GM20431 (cell line): ENCODE data around the gene SWAP70.

Experiments
- in situ Hi-C: fragments of 300-500 bp; cut with MseI, MboI; formaldehyde crosslinking; loops from one replicate; pipeline ENCODE4 v1.15.0; 2020; ENCODE audit warnings: low sequenced_read_pairs; ENCODE audit not compliant: unreplicated experiment

Gene SWAP70

DNA sequence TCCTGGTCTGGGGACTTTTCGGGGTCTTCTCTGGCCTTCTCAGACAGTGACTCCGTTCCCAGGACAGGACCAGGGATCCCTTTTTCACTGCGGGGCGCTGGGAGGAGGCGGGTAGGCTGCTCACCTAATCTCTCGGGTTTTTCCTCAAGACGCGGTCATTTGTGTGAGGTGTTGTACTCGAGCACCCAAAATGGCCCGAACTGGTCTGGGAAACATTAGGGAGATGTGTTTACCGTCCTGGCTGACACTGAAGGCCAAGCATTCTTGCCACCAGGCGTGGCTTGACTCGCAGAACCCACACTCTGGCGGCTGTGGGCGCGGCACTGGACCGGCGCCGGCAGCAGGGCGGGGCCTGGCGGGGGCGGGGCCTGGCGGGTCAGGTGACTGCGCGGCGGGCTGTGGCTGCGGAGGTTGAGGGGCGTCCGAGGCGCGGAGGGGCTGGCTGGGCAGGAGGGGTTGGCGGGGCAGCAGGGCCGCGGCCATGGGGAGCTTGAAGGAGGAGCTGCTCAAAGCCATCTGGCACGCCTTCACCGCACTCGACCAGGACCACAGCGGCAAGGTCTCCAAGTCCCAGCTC lies at the start of gene SWAP70:
Gene SWAP70 (plus strand): TSS at position 379 of the 577 bp plus-strand sequence. CDS start 103 bp downstream, at position 482.
- in situ Hi-C loops, result no loop called here

DNA sequence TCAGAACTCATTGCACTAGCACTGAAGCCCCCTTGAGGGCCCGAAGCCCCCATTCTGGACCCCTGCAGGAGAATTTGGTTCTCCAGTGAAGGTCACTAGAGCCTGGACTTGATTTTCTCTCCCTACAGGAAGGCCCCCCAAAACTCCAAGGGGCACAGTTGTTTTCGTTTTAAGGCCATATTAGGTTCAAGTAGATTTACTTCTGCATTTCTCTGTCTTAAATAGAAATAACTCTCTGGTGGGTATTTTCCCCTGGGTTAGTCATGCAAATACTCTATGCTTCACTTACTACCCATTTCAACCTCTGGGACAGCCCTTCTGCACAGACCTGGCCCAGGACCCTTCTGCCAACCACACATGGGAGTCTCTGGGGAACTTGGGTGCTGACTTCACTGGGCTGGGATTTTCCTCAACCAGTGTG lies 48.8 kb upstream of the SWAP70 start:
- in situ Hi-C loops, result loop anchor here (10.0 kb wide), 1 partner anchor 130 kb away; no protein-coding TSS in a partner anchor

DNA sequence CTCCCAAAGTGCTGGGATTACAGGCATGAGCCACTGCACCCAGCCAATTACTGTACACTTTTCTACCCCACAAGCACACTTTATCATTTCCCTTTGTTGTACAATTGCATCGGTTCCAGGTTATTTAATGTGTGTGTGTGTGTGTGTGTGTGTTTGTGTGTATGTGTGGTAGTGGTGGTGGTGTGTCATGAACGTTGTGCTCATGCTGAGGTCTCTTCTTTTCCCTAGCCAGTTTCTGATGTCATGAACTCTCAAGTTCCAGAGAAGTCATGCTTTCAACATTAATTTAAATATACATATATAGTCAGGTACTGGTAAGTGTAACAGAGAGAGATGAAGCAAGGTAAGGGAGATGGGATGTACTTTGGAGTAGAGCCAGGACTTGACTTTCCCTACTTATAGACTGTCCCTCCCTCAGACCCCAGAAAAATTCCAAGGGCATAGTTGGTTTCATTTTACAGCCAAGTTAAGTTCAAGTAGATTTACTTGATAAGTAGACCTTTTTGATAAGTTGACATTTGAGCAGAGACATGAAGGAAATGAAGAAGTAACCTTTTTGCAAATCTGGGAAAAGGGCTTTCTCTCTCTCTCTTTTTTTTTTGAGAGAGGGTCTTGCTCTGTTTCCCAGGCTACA lies 47.7 kb upstream of the SWAP70 start:
- in situ Hi-C loops, result loop anchor here (10.0 kb wide), 1 partner anchor 129 kb away; no protein-coding TSS in a partner anchor

DNA sequence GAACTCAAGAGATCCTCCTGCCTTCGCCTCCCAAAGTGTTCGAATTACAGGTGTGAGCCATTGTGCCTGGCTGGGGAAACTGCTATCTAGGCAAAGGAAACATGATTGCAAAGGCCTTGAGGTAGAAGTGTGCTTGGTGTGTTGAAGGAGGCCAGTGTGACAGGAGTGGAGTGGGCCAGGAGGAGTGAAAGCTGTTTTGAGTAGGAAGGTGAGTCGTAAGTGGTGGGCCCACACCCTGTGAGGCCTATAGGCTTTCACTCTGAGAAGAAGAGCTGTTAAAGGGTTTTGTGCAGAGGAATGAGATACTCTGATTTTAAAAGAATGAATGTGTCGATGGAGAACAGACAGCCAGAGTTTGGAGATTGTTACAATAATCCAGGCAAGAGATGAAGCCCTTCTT lies 47.0 kb upstream of the SWAP70 start:
- in situ Hi-C loops, result loop anchor here (10.0 kb wide), 1 partner anchor 128 kb away; no protein-coding TSS in a partner anchor

DNA sequence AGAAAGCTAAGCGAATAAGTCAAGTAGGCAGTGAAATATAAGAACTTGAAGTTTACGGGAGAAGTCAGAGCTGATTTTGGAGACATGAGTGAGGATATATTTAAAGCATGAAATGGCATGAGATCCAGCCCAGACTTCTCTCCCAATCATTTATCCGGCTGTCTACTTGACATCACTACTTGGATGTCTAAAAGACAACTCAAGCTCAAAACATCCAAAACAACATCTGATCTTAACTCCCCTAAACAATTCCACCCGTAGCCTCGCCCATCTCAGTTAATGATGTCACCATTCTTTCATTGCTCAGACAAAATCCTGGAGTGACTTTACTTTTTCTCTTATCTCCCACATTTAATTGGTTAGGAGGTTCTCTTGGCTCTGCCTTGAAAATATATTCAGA lies 45.9 kb upstream of the SWAP70 start:
- in situ Hi-C loops, result loop anchor here (10.0 kb wide), 1 partner anchor 127 kb away; no protein-coding TSS in a partner anchor

DNA sequence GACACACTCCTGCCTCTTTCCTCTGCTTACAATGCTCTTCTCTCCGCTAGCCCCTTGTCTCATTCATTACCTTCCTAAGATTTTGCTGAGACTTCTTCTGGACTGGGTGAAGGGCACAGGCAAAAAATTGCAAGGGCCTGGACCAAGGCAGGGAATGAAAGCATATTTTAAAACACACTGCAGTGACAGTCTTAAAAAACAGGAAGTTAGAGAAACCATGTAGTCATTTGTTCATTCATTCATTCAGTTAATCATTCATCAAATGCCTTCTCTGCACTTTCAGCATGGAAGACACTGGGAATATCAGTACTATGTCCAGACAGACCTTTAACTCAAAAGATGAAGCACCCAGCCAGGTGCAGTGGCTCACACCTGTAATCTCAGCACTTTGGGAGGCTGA lies 44.9 kb upstream of the SWAP70 start:
- in situ Hi-C loops, result loop anchor here (10.0 kb wide), 1 partner anchor 126 kb away; no protein-coding TSS in a partner anchor

DNA sequence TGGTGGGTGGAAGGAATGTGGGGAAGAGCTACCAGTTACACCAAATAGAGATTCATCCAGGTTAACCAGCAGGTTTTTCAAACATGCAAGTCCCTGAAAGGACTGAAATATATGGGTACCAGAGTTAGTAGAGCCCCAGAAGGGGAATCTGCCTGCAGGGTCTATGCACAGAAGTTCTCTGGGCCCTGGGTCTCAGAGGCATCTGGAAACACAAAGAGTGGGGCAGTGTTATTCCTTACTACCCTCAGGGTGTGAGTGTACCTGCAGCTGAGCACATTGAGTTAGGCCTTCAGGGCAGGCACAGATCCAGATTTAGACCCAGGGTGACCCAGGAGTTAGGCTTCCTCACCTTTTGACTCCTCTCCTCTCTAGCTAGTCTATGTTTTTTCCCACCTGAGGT lies 43.9 kb upstream of the SWAP70 start:
- in situ Hi-C loops, result loop anchor here (10.0 kb wide), 2 partner anchors 125 to 515 kb away; no protein-coding TSS in a partner anchor

DNA sequence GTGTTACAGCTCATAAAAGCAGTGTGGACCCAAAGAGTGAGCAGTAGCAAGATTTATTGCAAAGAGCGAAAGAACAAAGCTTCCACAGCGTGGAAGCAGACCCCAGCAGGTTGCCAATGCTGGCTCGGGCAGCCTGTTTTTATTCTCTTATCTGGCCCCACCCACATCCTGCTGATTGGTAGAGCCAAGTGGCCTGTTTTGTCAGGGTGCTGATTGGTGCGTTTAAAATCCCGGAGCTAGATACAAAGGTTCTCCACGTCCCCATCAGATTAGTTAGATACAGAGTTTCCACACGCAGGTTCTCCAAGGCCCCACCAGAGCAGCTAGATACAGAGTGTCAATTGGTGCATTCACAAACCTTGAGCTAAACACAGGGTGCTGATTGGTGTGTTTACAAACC lies 41.5 kb upstream of the SWAP70 start:
- in situ Hi-C loops, result loop anchor here (10.0 kb wide), 1 partner anchor 512 kb away; no protein-coding TSS in a partner anchor

DNA sequence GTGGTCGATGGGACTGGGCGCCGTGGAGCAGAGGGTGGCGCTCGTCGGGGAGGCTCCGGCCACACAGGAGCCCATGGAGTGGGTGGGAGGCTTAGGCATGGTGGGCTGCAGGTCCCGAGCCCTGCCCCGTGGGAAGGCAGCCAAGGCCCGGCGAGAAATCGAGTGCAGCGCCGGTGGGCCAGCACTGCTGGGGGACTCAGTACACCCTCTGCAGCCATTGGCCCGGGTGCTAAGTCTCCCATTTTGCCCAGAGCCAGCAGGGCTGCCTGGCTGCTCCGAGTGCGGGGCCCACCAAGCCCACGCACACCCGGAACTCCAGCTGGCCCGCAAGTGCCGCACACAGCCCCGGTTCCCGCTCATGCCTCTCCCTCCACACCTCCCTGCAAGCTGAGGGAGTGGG lies 40.8 kb upstream of the SWAP70 start:
- in situ Hi-C loops, result loop anchor here (10.0 kb wide), 1 partner anchor 512 kb away; no protein-coding TSS in a partner anchor

DNA sequence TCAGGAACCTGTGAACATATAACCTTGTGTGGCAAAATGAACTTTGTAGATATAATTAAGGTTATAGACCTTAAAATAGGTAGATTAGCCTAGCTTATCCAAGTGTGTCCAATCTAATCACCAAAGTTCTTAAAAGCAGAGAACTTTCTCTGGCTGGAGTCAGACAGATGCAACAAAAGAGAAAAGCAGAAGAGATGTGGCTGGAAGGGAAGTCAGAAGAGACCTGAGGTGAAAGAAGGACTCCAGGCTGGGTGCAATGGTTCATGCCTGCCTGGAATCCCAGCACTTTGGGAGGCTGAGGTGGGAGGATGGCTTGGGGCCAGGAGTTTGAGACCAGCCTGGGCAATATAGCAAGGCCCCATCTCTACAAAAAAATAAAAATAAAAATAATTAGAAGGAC lies 39.4 kb upstream of the SWAP70 start:
- in situ Hi-C loops, result loop anchor here (10.0 kb wide), 1 partner anchor 510 kb away; no protein-coding TSS in a partner anchor

DNA sequence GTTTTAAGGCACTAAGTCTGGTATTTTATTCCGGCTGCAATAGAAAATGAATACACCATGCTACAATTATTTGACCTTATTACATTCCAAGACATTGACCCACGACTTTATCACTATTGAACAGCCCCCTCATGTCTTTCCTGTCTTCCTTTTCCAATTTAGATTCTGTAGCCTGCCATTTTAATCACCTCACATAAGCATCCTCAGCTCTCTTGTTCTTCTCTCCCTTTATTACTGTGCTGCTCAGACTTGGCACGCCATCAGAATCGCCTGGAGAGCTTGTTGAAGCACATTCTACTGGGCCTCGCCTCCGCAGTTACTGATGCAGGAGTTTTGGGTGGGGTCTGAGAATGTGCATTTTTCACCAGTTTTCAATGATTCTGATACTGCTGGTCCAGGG lies 38.7 kb upstream of the SWAP70 start:
- in situ Hi-C loops, result loop anchor here (10.0 kb wide), 1 partner anchor 510 kb away; no protein-coding TSS in a partner anchor

DNA sequence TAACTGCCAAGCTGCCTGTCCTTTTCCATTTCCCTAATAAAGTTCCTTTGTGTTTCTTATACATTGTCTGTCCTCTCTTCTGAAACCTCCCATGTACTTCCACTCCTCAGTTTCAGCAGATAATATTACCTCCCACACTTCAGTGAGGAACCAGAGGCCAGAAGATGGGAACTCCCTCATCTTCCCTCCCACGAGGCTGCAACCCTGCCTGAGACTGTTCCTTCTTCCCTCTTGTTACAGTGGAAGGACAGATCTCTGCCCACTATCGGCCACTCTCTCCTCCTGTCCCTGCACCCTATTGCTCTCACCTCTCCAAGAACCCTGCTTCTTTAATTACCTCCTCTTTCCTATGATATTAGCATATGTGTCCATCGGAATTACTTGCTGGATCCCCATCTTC lies 38.1 kb upstream of the SWAP70 start:
- in situ Hi-C loops, result loop anchor here (10.0 kb wide), 1 partner anchor 509 kb away; no protein-coding TSS in a partner anchor

DNA sequence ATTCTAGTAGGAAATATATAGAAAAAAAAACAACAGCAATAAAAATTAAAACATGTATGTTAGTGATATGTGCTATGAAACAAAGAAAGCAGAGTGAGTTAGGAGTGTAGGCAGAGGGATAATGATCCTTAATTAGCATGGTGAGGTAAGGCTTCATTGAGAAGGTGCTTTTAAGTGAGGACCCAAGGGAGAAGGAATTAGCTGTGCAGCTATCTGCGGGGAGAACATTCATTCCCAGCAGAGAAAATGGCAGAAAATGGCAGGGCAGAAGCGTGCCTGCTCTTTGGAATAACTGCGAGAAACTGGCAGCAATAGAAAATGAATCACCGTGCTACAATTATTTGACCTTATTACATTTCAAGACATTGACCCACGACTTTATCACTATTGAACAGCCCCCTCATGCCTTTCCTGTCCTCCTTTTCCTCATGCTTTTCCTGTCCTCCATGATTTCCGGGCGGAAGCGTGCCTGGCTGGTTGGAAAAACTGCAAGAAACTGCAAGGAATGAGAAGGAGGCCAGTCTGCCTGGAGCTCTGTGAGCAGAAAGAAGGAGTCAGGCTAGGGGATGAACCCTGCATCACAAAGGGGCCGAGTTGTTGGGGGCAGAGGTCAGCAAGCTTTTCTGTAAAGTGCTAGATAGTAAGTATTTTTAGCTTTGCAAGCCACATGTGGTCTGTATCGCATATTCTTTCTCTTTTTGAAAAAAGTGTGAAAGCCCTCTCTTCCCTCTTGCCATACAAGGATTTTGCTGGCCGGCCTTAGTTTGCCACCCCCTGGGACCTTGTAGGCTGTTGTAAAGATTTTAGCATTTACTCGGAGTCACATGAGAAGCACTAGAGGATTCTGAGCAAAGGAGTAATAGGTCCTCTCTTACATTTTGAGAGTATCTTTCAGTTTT lies 37.1 kb upstream of the SWAP70 start:
- in situ Hi-C loops, result loop anchor here (10.0 kb wide), 1 partner anchor 508 kb away; no protein-coding TSS in a partner anchor

DNA sequence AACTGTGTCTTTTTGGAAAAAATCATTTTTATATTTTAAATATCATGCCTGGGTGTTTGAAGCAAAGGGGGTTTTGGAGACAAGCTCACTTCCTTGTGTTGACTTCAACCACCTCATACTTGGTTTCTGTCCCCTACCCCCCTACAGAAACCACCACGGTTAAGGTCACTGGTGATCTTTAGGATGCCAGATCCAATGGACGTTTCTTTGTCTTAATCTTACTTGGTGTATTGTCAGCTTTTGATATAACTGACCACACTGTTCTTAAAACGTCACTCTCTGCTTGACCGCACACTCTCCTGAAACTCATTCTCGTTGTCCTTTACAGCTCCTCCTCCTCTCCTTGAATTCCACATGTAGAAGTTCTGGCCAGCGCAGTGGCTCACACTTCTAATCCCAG lies 34.8 kb upstream of the SWAP70 start:
- in situ Hi-C loops, result loop anchor here (10.0 kb wide), 1 partner anchor 506 kb away; no protein-coding TSS in a partner anchor

DNA sequence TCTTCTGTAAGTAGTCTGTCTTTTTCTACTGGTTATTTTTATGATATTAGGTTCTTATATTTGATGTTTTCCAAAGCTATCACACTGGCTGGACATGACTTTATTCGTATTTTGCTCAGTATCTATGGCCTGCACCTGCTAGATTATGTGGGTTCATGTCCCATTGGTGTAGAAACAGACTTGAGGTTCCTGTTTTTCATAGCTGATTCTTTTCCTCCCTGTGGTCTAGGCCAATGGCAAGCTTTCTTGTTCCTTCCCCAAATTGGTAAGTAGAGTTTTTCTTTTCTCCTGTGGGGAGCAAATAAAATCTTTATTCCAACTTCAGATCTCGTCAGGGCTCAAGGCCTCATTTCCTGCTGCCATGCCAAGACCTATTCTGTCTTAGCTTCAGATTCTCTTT lies 30.2 kb upstream of the SWAP70 start:
- in situ Hi-C loops, result no loop called here

DNA sequence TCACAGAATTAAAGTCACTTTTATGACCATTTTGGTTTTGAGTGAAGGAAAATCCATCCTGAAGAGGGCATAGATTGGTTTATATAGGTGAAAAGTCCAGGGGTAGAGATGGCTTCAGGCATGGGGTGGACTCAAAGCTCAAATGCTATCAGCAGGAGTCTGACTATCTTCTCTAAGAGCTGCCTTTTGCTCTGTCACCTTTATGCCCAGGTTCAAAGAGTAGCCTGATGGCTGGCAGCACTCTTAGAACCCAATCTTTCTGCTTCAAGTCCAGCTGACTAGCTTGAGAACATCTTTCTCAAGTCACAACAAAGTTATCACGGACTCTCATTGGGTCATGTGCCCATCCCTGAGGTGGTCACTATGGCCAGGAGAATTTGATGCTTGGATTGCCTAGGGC lies 27.2 kb upstream of the SWAP70 start:
- in situ Hi-C loops, result no loop called here

DNA sequence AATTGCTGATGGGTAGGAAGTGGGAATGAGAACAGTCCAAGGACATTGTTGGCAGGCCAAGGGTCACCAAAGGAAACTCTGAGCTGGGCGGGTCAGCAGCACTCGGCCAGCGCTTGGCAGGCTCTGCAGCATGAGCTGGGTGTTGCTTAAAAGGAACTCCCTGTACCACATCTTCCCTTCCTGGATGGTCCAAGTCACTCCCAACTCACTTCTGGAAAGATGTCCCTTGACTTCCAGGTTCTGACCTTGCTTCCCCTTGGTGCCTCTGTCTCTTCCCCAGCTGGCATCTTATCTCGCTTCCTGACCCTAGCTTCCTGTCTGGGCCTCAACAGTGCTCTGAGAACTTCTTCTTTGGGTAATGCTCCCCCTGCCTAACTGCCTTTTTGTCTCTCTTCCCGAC lies 24.8 kb upstream of the SWAP70 start:
- in situ Hi-C loops, result no loop called here

DNA sequence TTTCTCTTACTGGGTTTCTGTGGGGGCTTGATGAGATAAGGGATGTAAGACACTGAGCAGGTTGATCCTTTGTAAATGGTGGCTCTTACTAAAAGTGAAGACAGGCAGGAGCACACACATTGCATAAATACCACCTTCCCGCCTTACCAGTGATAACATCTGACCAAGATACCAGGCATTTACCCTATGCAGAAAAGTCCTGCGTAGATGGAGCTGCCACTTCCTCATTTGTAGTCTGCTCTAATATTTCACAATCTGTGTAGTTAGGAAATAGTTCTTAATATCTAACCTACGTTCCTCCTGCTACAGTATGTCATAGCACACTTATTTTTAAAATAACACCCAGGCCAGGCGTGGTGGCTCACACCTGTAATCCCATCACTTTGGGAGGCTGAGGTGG lies 23.9 kb upstream of the SWAP70 start:
- in situ Hi-C loops, result no loop called here

DNA sequence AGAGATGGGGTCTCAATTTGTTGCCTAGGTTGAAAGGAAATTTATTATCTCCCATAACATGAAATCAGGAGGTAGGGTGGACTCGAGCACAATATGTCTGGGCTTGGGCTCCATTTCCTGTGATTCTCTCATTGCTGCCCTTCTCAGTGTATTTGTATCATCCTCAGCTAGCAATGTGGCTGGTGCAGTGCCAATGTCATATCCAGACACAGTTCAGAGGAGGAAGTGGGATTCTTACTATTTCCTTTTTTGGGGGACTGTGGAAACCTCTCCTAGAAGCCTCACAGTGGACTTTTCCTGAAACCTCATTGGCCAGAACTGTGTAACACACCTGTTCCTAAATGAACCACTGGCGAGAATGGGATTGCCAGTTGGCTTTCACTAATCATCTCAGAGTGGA lies 21.0 kb upstream of the SWAP70 start:
- in situ Hi-C loops, result no loop called here

DNA sequence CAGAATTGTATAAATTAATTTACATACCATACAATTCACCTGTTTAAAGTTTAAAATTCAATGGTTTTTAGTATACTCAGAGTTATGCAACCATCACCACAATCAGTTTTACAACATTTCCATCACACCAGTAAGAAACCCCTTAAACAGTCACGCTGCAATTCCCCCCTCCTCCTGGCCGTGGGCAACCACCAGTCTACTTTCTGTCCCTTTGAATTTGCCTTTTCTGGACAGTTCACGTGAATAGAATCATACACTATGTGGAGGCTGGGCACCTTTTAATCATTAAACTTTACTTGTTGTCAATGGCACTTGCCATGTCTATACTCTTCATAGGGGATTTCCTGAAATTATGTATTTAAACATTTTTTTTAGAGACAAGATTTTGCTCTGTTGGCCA lies 20.1 kb upstream of the SWAP70 start:
- in situ Hi-C loops, result no loop called here
